WTC11 (cell line): ENCODE results near the gene CCDC157. TPM values are rescaled to one million over a fixed set of nuclear protein-coding genes. Genes with fewer than 3 reads are reported as not detected.

Experiments
- ATAC-seq: fragments of 200-7000 bp; cut with Tn5 transposase; 2 replicates; pipeline ENCODE4 v1.10.0; 2021; ENCODE audit warnings: mild to moderate bottlenecking, moderate library complexity
- CTCF ChIA-PET: fragments of 300-600 bp; sonication (Branson Sonifier 250); formaldehyde crosslinking; loops from one replicate; lab custom pipeline; 2021; ENCODE audit warnings: antibody characterized with exemption; lab: Charles Lee
- POLR2A ChIA-PET: fragments of 350-600 bp; sonication (Branson Sonifier 250); formaldehyde crosslinking; loops from one replicate; lab custom pipeline; 2021; ENCODE audit warnings: antibody characterized with exemption; lab: Charles Lee
- DNase-seq: peaks from one replicate; pipeline ENCODE4 v3.0.0; 2021; ENCODE audit warnings: low spot score
- H3K27ac Mint-ChIP-seq: 2 replicates; pipeline ENCODE4 v1.8.0; 2021; ENCODE audit warnings: mixed read lengths
- H3K27me3 Mint-ChIP-seq: 2 replicates; pipeline ENCODE4 v1.8.0; 2021; ENCODE audit warnings: low read depth, mild to moderate bottlenecking, moderate library complexity, mixed read lengths
- H3K36me3 Mint-ChIP-seq: 2 replicates; pipeline ENCODE4 v1.8.0; 2021; ENCODE audit warnings: mixed read lengths
- H3K4me1 Mint-ChIP-seq: 2 replicates; pipeline ENCODE4 v1.8.0; 2022; ENCODE audit warnings: mixed read lengths
- H3K4me3 Mint-ChIP-seq: 2 replicates; pipeline ENCODE4 v1.8.0; 2021; ENCODE audit warnings: mild to moderate bottlenecking, moderate library complexity, mixed read lengths
- H3K9me3 Mint-ChIP-seq: 2 replicates; pipeline ENCODE4 v1.8.0; 2021; ENCODE audit warnings: mixed read lengths
- ATF1 ChIP-seq: sonication (generic); formaldehyde crosslinking; IDR thresholded peaks from 2 replicates; pipeline ENCODE4 v1.8.1; 2023; ENCODE audit warnings: mild to moderate bottlenecking, moderate library complexity, missing genetic modification reagents
- ATF2 ChIP-seq: sonication (generic); formaldehyde crosslinking; IDR thresholded peaks from 2 replicates; pipeline ENCODE4 v1.8.1; 2022; ENCODE audit warnings: low read depth, missing genetic modification reagents, borderline replicate concordance
- CREM ChIP-seq: sonication (generic); formaldehyde crosslinking; IDR thresholded peaks from 2 replicates; pipeline ENCODE4 v1.8.1; 2022; ENCODE audit warnings: mild to moderate bottlenecking, missing genetic modification reagents, moderate library complexity
- EMX1 ChIP-seq: fragments of 250-450 bp; sonication (Bioruptor Pico); IDR thresholded peaks from 2 replicates; pipeline ENCODE4 v1.8.0; 2021; ENCODE audit warnings: mild to moderate bottlenecking
- FOXJ3 ChIP-seq: sonication (generic); formaldehyde crosslinking; IDR thresholded peaks from 2 replicates; pipeline ENCODE4 v1.9.0; 2021; ENCODE audit warnings: missing genetic modification reagents, mild to moderate bottlenecking, borderline replicate concordance
- FOXP1 ChIP-seq: sonication (generic); formaldehyde crosslinking; IDR thresholded peaks from 2 replicates; pipeline ENCODE4 v1.8.0; 2022; ENCODE audit warnings: missing genetic modification reagents, mild to moderate bottlenecking, moderate library complexity, borderline replicate concordance
- HMGA2 ChIP-seq: fragments of 250-450 bp; sonication (Bioruptor Pico); IDR thresholded peaks from 2 replicates; pipeline ENCODE4 v1.4.0; 2021; ENCODE audit warnings: mild to moderate bottlenecking, moderate library complexity
- IRF2 ChIP-seq: sonication (generic); formaldehyde crosslinking; IDR thresholded peaks from 2 replicates; pipeline ENCODE4 v1.8.0; 2022; ENCODE audit warnings: low read depth, missing genetic modification reagents, borderline replicate concordance
- JUN ChIP-seq: sonication (generic); formaldehyde crosslinking; IDR thresholded peaks from 2 replicates; pipeline ENCODE4 v1.8.0; 2023; ENCODE audit warnings: mild to moderate bottlenecking, missing genetic modification reagents
- KAT7 ChIP-seq: sonication (generic); formaldehyde crosslinking; IDR thresholded peaks from 2 replicates; pipeline ENCODE4 v1.8.1; 2023; ENCODE audit warnings: missing genetic modification reagents, mild to moderate bottlenecking, borderline replicate concordance
- MLX ChIP-seq: sonication (generic); formaldehyde crosslinking; IDR thresholded peaks from 2 replicates; pipeline ENCODE4 v1.8.1; 2023; ENCODE audit warnings: mild to moderate bottlenecking, missing genetic modification reagents, moderate library complexity
- MYBL2 ChIP-seq: sonication (generic); formaldehyde crosslinking; IDR thresholded peaks from 2 replicates; pipeline ENCODE4 v1.8.1; 2023; ENCODE audit warnings: mild to moderate bottlenecking, moderate library complexity, missing genetic modification reagents
- RELA ChIP-seq: sonication (generic); formaldehyde crosslinking; IDR thresholded peaks from 2 replicates; pipeline ENCODE4 v1.8.1; 2022; ENCODE audit warnings: missing genetic modification reagents, mild to moderate bottlenecking, borderline replicate concordance
- TEAD4 ChIP-seq: sonication (generic); formaldehyde crosslinking; IDR thresholded peaks from 2 replicates; pipeline ENCODE4 v1.8.0; 2022; ENCODE audit warnings: mild to moderate bottlenecking, missing genetic modification reagents
- USF1 ChIP-seq: sonication (generic); formaldehyde crosslinking; IDR thresholded peaks from 2 replicates; pipeline ENCODE4 v1.8.0; 2022; ENCODE audit warnings: mild to moderate bottlenecking, missing genetic modification reagents
- USF2 ChIP-seq: sonication (generic); formaldehyde crosslinking; IDR thresholded peaks from 2 replicates; pipeline ENCODE4 v1.8.1; 2023; ENCODE audit warnings: mild to moderate bottlenecking, missing genetic modification reagents, moderate library complexity
- ZNF121 ChIP-seq: sonication (generic); formaldehyde crosslinking; IDR thresholded peaks from 2 replicates; pipeline ENCODE4 v1.8.0; 2023; ENCODE audit warnings: missing genetic modification reagents
- ZNF263 ChIP-seq: sonication (generic); formaldehyde crosslinking; IDR thresholded peaks from 2 replicates; pipeline ENCODE4 v1.8.1; 2022; ENCODE audit warnings: low read depth, mild to moderate bottlenecking, moderate library complexity, missing genetic modification reagents
- ZNF512 ChIP-seq: sonication (generic); formaldehyde crosslinking; IDR thresholded peaks from 2 replicates; pipeline ENCODE4 v1.8.1; 2022; ENCODE audit warnings: missing genetic modification reagents, borderline replicate concordance
- total RNA-seq: library from RNA; stranded (reverse); gene quantifications from 3 replicates; pipeline ENCODE4 v1.2.3, GENCODE V29; 2021

The CCDC157 gene
- total RNA-seq, 1 experiment from 2014 or later = 6.5 TPM

GRCh38 chr22:30334646-30335045, 22.2 kb upstream of the CCDC157 start:
- ChIA-PET POLR2A (no interaction called here), CTCF (interaction anchor here (0.6 kb wide), 1 partner anchor 26 kb away, joined by 5 read pairs; no protein-coding TSS in a partner anchor)
- no peak for ATAC-seq
- Mint-ChIP-seq H3K36me3 (peaks cover 73% of the 10 kb centered on the region), H3K27me3 (no peaks in the 10 kb centered on the region), H3K27ac (no peak overlapping the region), H3K9me3 (no peaks in the 10 kb centered on the region), H3K4me3 (no peak overlapping the region), H3K4me1 (no peaks in the 10 kb centered on the region)
- DNase-seq = no peak
- TF ChIP-seq USF1 = no peak
- TF ChIP-seq USF2 (CRISPR knock-in tag) = no peak
- no peak for TF ChIP-seq ZNF263 (CRISPR knock-in tag)
- TF ChIP-seq FOXP1 (CRISPR knock-in tag) = no peak
- no peak for TF ChIP-seq ATF2 (CRISPR knock-in tag)
- no peak for TF ChIP-seq MYBL2 (CRISPR knock-in tag)
- no peak for TF ChIP-seq ZNF121 (CRISPR knock-in tag)

GRCh38 chr22:30335236-30335635, 21.6 kb upstream of the CCDC157 start:
- H3K36me3 Mint-ChIP-seq = peaks cover 79% of the 10 kb centered on the region
- DNase-seq (no peak), ATAC-seq (no peak)
- no peak overlapping the region for H3K27ac Mint-ChIP-seq
- H3K4me3 Mint-ChIP-seq = no peak overlapping the region
- POLR2A ChIA-PET = no interaction called here
- no peak for TF ChIP-seq HMGA2 (CRISPR knock-in tag)
- TF ChIP-seq USF1 = no peak
- TF ChIP-seq FOXP1 (CRISPR knock-in tag) = no peak
- no peak for TF ChIP-seq ZNF512 (CRISPR knock-in tag)
- no peak for TF ChIP-seq ATF1 (CRISPR knock-in tag)
- no peak for TF ChIP-seq FOXJ3 (CRISPR knock-in tag)
- TF ChIP-seq CREM (CRISPR knock-in tag) = no peak
- no peak for TF ChIP-seq ATF2 (CRISPR knock-in tag)
- no peak for TF ChIP-seq RELA (CRISPR knock-in tag)
- no peak for TF ChIP-seq EMX1 (CRISPR knock-in tag)
- no peak for TF ChIP-seq JUN (CRISPR knock-in tag)
- no peak for TF ChIP-seq KAT7 (CRISPR knock-in tag)
- TF ChIP-seq IRF2 (CRISPR knock-in tag) = no peak
- no peak for TF ChIP-seq MLX (CRISPR knock-in tag)
- no peak for TF ChIP-seq TEAD4 (CRISPR knock-in tag)
- TF ChIP-seq, all 79 proteins: peak for 0
- Mint-ChIP-seq H3K27me3 (no peaks in the 10 kb centered on the region), H3K4me1 (no peaks in the 10 kb centered on the region), H3K9me3 (no peaks in the 10 kb centered on the region)
- CTCF ChIA-PET = interaction anchor here (0.6 kb wide), 1 partner anchor 26 kb away, joined by 5 read pairs; no protein-coding TSS in a partner anchor
